Adrenal gland (tissue), 5 donors: ENCODE measurements around the gene CACNB4.

Experiments used
- CTCF ChIP-seq, 6 experiments: fragments of 450-650 bp in 4 of 6; fragments of 200-600 bp in 2 of 6; sonication (generic) in 1 of 6; IDR thresholded peaks; 1 replicate in 5 of 6; 2 replicates in 1 of 6; pipeline versions ENCODE4 v1.5.1 to v1.8.0; 2016 to 2021; ENCODE audit warnings: antibody characterized with exemption in 6 of 6, mild to moderate bottlenecking in 2 of 6, moderate library complexity in 1 of 6
- POLR2A ChIP-seq, 2 donors: fragments of 450-650 bp; IDR thresholded peaks; one replicate each; pipeline ENCODE4 v1.6.1; 2017; ENCODE audit warnings: antibody characterized with exemption in 2 of 2, mild to moderate bottlenecking in 2 of 2, moderate library complexity in 1 of 2
- donor health status: DM: no; HTN: no; CAD: no.

GRCh38 chr2:151828143-151828889 is 270.5 kb downstream of the CACNB4 start, which contains the start of gene ARL5A:
- TF ChIP-seq CTCF (IDR thresholded peaks at IDR 0.05): no peak
- TF ChIP-seq POLR2A (IDR thresholded peaks at IDR 0.05): peak; percentile 67 to 92
